ENCODE measurements around the gene FAM72B.
"Not testable (repeated sequence)": the region's sequence is repeated elsewhere in the genome, so short reads cannot be mapped to it uniquely, and the experiment has no call there.

FAM72B gene

DNA sequence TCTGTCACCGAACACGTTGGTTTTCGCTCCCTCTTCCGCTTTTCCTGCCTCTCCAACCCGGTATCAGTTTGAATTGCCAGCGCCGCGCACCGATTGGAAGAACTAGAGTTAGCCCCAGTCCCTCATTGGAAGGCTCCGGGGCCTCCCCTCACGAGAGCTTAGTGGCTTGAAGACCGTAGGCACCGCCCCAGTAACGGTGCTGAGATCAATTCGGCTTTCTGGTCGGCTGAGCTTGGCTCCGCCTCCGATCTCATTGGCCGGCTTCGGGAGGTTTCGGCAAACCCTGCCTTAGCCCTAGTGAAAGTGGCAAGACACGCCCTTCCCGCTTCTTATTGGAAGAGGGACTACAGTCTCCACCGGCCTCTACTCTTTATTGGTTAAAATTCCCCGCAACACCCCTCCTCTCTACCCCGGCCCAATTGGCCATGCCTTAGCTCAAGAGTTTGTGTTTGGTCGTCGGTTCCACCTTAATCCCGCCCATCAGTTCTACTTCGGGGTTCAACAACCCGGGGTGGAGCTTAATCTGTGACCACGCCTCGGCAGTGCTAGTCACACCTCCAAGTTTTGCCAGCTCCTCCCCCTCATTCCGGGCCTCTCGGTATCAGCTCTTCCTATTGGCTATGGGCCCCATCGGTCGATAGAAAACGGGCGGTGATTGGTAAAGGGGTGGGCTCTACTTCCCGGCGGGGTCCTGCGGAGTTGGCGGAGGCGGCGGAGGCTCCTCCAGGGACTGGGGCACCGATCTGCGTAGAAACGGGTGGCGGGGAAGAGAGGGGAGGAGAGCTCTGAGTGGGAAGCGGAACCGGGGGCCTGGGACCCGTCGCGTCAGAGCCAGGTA lies at the start of gene FAM72B, which contains the start of gene SRGAP2C:
FAM72B (minus strand) TSS at position 51 of the 838 bp plus-strand sequence. CDS start 851 bp downstream, outside the sequence.
SRGAP2C (plus strand) TSS at position 686 of the 838 bp plus-strand sequence. CDS start 2,472 bp downstream, outside the sequence.
- H3K79me2 ChIP-seq (ENCODE audit: insufficient read depth, low read length); H3K9me3 ChIP-seq (ENCODE audit: insufficient read depth, low read depth, low read length); H3K9me2 ChIP-seq (replicated peaks; ENCODE audit: low read depth, low read length); H4K20me1 ChIP-seq (ENCODE audit: insufficient read depth, low read length, poor library complexity, severe bottlenecking); H3K27me3 ChIP-seq (ENCODE audit: insufficient read depth, low read length, poor library complexity, severe bottlenecking); H3K36me3 ChIP-seq (ENCODE audit: insufficient read depth, low read length); H3K4me1 ChIP-seq (ENCODE audit: insufficient read depth, low read length, poor library complexity, severe bottlenecking); H3F3A ChIP-seq (ENCODE audit: low read depth); H2AFZ ChIP-seq (ENCODE audit: low read length): not testable (repeated sequence)
- Histone ChIP-seq H3K4me3 (ENCODE audit: low read length, poor library complexity, severe bottlenecking) (peak within 1 kb of the TSS; percentile 71), H3K9ac (ENCODE audit: low read depth, low read length, poor library complexity, severe bottlenecking) (peak within 1 kb of the TSS; percentile 66), H3K4me2 (ENCODE audit: low read depth, low read length, poor library complexity, severe bottlenecking) (peak within 1 kb of the TSS; percentile 37)

DNA sequence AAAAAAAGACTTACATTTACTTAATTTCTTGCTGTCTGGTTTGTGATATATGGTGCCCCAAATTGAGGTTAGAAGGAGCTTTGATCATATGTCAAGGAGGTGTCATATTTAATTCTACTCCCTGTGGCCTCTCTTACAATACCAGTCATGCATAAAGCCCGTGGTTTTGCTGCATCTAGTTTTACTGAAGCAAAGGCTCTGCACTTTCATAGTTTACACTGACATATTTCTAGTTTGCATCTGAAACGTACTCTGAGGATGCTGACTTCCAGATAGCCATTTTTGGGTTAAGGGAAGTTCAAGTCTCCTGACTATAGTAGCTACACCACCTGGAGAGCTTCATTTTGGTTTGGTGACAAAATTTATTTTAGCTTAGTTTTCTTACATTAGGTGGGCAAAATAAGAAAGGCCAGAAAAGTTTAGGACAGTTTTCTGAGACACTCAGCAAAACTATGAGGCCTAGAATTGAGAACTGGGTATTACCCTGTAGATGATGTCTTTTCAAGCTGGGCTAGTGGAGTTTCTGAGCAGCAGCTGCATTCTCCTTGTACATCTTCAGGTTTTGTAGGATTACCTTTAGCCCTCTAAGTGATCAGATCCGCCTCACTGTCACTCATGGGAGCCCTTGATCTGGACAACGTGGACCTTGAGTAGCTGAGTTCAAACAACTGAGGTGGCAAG lies 48.4 kb upstream of the FAM72B start:
- H3K27me3 ChIP-seq (ENCODE audit: insufficient read depth, low read length, poor library complexity, severe bottlenecking); H3K9ac ChIP-seq (ENCODE audit: low read depth, low read length, poor library complexity, severe bottlenecking); H2AFZ ChIP-seq (ENCODE audit: low read length); H3K4me3 ChIP-seq (ENCODE audit: low read length, poor library complexity, severe bottlenecking); H3K9me3 ChIP-seq (ENCODE audit: insufficient read depth, low read depth, low read length); H4K20me1 ChIP-seq (ENCODE audit: insufficient read depth, low read length, poor library complexity, severe bottlenecking); H3F3A ChIP-seq (ENCODE audit: low read depth); H3K9me2 ChIP-seq (replicated peaks; ENCODE audit: low read depth, low read length); H3K4me1 ChIP-seq (ENCODE audit: insufficient read depth, low read length, poor library complexity, severe bottlenecking); H3K4me2 ChIP-seq (ENCODE audit: low read depth, low read length, poor library complexity, severe bottlenecking); H3K79me2 ChIP-seq (ENCODE audit: insufficient read depth, low read length); H3K36me3 ChIP-seq (ENCODE audit: insufficient read depth, low read length): not testable (repeated sequence)

GRCh38 chr1:121230636-121231035 lies 46.5 kb upstream of the FAM72B start:
- not testable (repeated sequence) for H3F3A ChIP-seq (ENCODE audit: low read depth); H3K9me3 ChIP-seq (ENCODE audit: insufficient read depth, low read depth, low read length); H3K9ac ChIP-seq (ENCODE audit: low read depth, low read length, poor library complexity, severe bottlenecking); H3K79me2 ChIP-seq (ENCODE audit: insufficient read depth, low read length); H2AFZ ChIP-seq (ENCODE audit: low read length); H3K9me2 ChIP-seq (replicated peaks; ENCODE audit: low read depth, low read length); H3K4me3 ChIP-seq (ENCODE audit: low read length, poor library complexity, severe bottlenecking); H4K20me1 ChIP-seq (ENCODE audit: insufficient read depth, low read length, poor library complexity, severe bottlenecking); H3K27me3 ChIP-seq (ENCODE audit: insufficient read depth, low read length, poor library complexity, severe bottlenecking); H3K4me2 ChIP-seq (ENCODE audit: low read depth, low read length, poor library complexity, severe bottlenecking); H3K4me1 ChIP-seq (ENCODE audit: insufficient read depth, low read length, poor library complexity, severe bottlenecking); H3K36me3 ChIP-seq (ENCODE audit: insufficient read depth, low read length)

GRCh38 chr1:121227544-121228330 lies 43.6 kb upstream of the FAM72B start:
- H2AFZ ChIP-seq (ENCODE audit: low read length); H4K20me1 ChIP-seq (ENCODE audit: insufficient read depth, low read length, poor library complexity, severe bottlenecking); H3K27me3 ChIP-seq (ENCODE audit: insufficient read depth, low read length, poor library complexity, severe bottlenecking); H3K79me2 ChIP-seq (ENCODE audit: insufficient read depth, low read length); H3K4me1 ChIP-seq (ENCODE audit: insufficient read depth, low read length, poor library complexity, severe bottlenecking); H3K9ac ChIP-seq (ENCODE audit: low read depth, low read length, poor library complexity, severe bottlenecking); H3F3A ChIP-seq (ENCODE audit: low read depth); H3K9me3 ChIP-seq (ENCODE audit: insufficient read depth, low read depth, low read length); H3K36me3 ChIP-seq (ENCODE audit: insufficient read depth, low read length); H3K9me2 ChIP-seq (replicated peaks; ENCODE audit: low read depth, low read length); H3K4me3 ChIP-seq (ENCODE audit: low read length, poor library complexity, severe bottlenecking); H3K4me2 ChIP-seq (ENCODE audit: low read depth, low read length, poor library complexity, severe bottlenecking): not testable (repeated sequence)

GRCh38 chr1:121226925-121227324 lies 42.8 kb upstream of the FAM72B start:
- H3K9me2 ChIP-seq (replicated peaks; ENCODE audit: low read depth, low read length); H3F3A ChIP-seq (ENCODE audit: low read depth); H4K20me1 ChIP-seq (ENCODE audit: insufficient read depth, low read length, poor library complexity, severe bottlenecking); H3K79me2 ChIP-seq (ENCODE audit: insufficient read depth, low read length); H3K4me1 ChIP-seq (ENCODE audit: insufficient read depth, low read length, poor library complexity, severe bottlenecking); H3K36me3 ChIP-seq (ENCODE audit: insufficient read depth, low read length); H3K4me3 ChIP-seq (ENCODE audit: low read length, poor library complexity, severe bottlenecking); H3K9ac ChIP-seq (ENCODE audit: low read depth, low read length, poor library complexity, severe bottlenecking); H3K27me3 ChIP-seq (ENCODE audit: insufficient read depth, low read length, poor library complexity, severe bottlenecking); H3K9me3 ChIP-seq (ENCODE audit: insufficient read depth, low read depth, low read length); H3K4me2 ChIP-seq (ENCODE audit: low read depth, low read length, poor library complexity, severe bottlenecking); H2AFZ ChIP-seq (ENCODE audit: low read length): not testable (repeated sequence)

- H2AFZ ChIP-seq (ENCODE audit: low read length); H3K4me1 ChIP-seq (ENCODE audit: insufficient read depth, low read length, poor library complexity, severe bottlenecking); H3K27me3 ChIP-seq (ENCODE audit: insufficient read depth, low read length, poor library complexity, severe bottlenecking); H3K4me3 ChIP-seq (ENCODE audit: low read length, poor library complexity, severe bottlenecking); H4K20me1 ChIP-seq (ENCODE audit: insufficient read depth, low read length, poor library complexity, severe bottlenecking); H3K9me3 ChIP-seq (ENCODE audit: insufficient read depth, low read depth, low read length); H3K36me3 ChIP-seq (ENCODE audit: insufficient read depth, low read length); H3F3A ChIP-seq (ENCODE audit: low read depth); H3K9ac ChIP-seq (ENCODE audit: low read depth, low read length, poor library complexity, severe bottlenecking); H3K9me2 ChIP-seq (replicated peaks; ENCODE audit: low read depth, low read length); H3K79me2 ChIP-seq (ENCODE audit: insufficient read depth, low read length); H3K4me2 ChIP-seq (ENCODE audit: low read depth, low read length, poor library complexity, severe bottlenecking): not testable (repeated sequence)
Measured at GRCh38 chr1:121226295-121226904, 42.3 kb upstream of the FAM72B start.

GRCh38 chr1:121224714-121225113 lies 40.6 kb upstream of the FAM72B start:
- not testable (repeated sequence) for H3K9me2 ChIP-seq (replicated peaks; ENCODE audit: low read depth, low read length); H3K27me3 ChIP-seq (ENCODE audit: insufficient read depth, low read length, poor library complexity, severe bottlenecking); H2AFZ ChIP-seq (ENCODE audit: low read length); H3K36me3 ChIP-seq (ENCODE audit: insufficient read depth, low read length); H4K20me1 ChIP-seq (ENCODE audit: insufficient read depth, low read length, poor library complexity, severe bottlenecking); H3K4me1 ChIP-seq (ENCODE audit: insufficient read depth, low read length, poor library complexity, severe bottlenecking); H3K9ac ChIP-seq (ENCODE audit: low read depth, low read length, poor library complexity, severe bottlenecking); H3K4me3 ChIP-seq (ENCODE audit: low read length, poor library complexity, severe bottlenecking); H3F3A ChIP-seq (ENCODE audit: low read depth); H3K9me3 ChIP-seq (ENCODE audit: insufficient read depth, low read depth, low read length); H3K4me2 ChIP-seq (ENCODE audit: low read depth, low read length, poor library complexity, severe bottlenecking); H3K79me2 ChIP-seq (ENCODE audit: insufficient read depth, low read length)
